Measurements from ENCODE around the gene PKP3. TPM values are rescaled to one million over a fixed set of nuclear protein-coding genes. Genes with fewer than 3 reads are reported as not detected.

The PKP3 gene
- total RNA-seq, 1 donor from 2014 or later: 65.7 TPM

DNA sequence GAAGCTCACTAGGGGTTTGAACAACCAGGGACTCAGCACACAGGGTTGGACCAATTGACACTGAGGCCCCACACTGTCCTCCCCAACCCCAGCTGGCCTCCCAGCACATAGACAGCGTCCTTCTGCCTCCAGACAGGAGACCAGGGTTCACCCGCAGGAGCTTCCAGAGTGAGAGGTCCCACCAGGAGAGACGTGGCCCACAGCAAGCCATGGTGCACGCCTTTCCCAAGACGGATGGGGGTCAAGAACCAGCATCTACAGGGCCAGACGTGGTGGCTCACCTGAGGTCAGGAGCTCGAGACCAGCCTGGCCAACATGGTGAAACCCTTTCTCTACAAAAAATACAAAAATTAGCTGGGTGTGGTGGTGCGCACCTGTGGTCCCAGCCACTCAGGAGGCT, 32.8 kb downstream of the PKP3 start:
- DNase-seq (ENCODE audit: low spot score in 2 of 2, unreplicated experiment in 2 of 2): no peak
- Mint-ChIP-seq H3K27me3 (ENCODE audit: low read depth) (peaks cover 7% of the 10 kb centered on the region), H3K4me1 (peaks cover 6% of the 10 kb centered on the region), H3K27ac (no peak overlapping the region), H3K4me3 (no peak overlapping the region), H3K9me3 (peaks cover 10% of the 10 kb centered on the region), H3K36me3 (peaks cover 11% of the 10 kb centered on the region)
- TF ChIP-seq, protein P1, sequence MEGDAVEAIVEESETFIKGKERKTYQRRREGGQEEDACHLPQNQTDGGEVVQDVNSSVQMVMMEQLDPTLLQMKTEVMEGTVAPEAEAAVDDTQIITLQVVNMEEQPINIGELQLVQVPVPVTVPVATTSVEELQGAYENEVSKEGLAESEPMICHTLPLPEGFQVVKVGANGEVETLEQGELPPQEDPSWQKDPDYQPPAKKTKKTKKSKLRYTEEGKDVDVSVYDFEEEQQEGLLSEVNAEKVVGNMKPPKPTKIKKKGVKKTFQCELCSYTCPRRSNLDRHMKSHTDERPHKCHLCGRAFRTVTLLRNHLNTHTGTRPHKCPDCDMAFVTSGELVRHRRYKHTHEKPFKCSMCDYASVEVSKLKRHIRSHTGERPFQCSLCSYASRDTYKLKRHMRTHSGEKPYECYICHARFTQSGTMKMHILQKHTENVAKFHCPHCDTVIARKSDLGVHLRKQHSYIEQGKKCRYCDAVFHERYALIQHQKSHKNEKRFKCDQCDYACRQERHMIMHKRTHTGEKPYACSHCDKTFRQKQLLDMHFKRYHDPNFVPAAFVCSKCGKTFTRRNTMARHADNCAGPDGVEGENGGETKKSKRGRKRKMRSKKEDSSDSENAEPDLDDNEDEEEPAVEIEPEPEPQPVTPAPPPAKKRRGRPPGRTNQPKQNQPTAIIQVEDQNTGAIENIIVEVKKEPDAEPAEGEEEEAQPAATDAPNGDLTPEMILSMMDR (IDR thresholded peaks at IDR 0.05; ENCODE audit: unreplicated experiment): no peak

DNA sequence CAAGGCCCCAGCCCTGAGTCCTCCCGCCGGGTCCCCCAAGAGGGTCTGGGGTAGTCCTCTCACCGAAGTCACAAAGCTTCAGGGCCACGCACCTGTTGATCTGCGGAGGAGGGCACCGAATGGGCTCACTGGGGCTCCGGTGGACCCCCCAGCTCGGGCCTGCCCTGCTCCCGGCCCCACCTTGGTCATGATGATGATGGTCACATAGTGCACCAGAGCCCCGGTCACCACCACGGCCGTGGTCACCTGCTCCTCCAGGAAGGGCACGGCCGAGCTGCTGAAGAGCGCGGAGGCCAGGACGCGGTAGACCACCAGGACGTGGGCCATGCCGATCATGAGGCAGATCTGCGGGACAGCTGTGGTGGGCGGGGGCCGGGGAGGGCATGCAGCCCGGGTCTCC, 34.3 kb downstream of the PKP3 start:
- Mint-ChIP-seq H3K4me1 (no peaks in the 10 kb centered on the region), H3K27ac (no peak overlapping the region), H3K27me3 (ENCODE audit: low read depth) (peaks cover 7% of the 10 kb centered on the region), H3K4me3 (no peak overlapping the region), H3K36me3 (peaks cover 11% of the 10 kb centered on the region), H3K9me3 (peaks cover 10% of the 10 kb centered on the region)
- no peak for DNase-seq (ENCODE audit: low spot score in 2 of 2, unreplicated experiment in 2 of 2)
- TF ChIP-seq, protein P1 (IDR thresholded peaks at IDR 0.05; ENCODE audit: unreplicated experiment): no peak

DNA sequence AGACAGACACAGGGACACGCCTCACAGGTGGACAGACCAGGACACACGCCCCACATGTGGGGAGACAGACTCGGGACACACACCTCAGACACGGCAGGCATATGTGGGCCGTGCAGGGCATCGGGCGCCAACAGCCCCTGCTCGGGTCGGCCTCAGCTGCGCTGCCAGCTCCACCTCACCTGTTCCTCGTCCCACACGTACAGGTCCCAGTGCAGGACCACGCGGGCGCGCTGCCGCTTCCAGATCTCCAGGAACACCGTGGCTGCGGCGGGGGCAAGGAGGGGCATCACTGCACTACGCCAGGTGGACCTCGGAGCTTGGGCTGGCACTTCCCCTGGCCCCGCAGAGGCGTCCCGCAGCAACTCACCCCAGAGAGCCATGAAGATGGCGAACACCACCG, 35.4 kb downstream of the PKP3 start:
- no peak overlapping the region for H3K4me3 Mint-ChIP-seq
- peaks cover 10% of the 10 kb centered on the region for H3K36me3 Mint-ChIP-seq
- H3K27me3 Mint-ChIP-seq (ENCODE audit: low read depth): peaks cover 7% of the 10 kb centered on the region
- H3K27ac Mint-ChIP-seq: no peak overlapping the region
- TF ChIP-seq, protein P1 (IDR thresholded peaks at IDR 0.05; ENCODE audit: unreplicated experiment): no peak
- DNase-seq (ENCODE audit: low spot score in 2 of 2, unreplicated experiment in 2 of 2): no peak
- H3K4me1 Mint-ChIP-seq: no peaks in the 10 kb centered on the region
- peaks cover 9% of the 10 kb centered on the region for H3K9me3 Mint-ChIP-seq

DNA sequence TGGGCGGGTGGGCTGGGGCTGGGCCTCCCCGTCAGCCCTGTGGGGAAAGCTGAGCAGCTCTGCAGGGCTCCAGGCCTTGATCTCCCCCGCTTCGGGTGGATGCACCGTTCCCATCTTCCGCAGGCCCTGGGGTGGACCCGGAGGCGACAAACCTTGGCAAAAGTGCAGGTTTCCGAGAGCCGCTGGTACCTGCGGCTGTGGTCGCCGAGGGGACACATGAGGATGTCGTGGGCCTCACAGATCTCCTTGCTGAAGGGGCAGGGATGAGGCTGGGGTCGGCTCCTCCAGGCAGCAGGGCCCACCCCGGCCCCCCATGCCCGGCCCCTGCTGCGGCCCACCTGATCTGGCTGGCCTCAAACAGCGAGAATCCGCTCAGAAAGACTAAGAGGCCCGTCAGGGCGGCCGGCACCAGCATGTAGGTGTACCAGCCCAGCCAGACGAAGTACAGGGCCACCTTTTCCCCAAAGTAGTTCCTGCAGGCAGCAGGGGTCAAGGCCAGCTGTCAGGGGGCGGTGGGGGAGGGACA, 36.0 kb downstream of the PKP3 start:
- Mint-ChIP-seq H3K9me3 (peaks cover 5% of the 10 kb centered on the region), H3K27ac (no peak overlapping the region), H3K4me3 (no peak overlapping the region), H3K27me3 (ENCODE audit: low read depth) (peaks cover 4% of the 10 kb centered on the region), H3K4me1 (no peaks in the 10 kb centered on the region), H3K36me3 (peaks cover 6% of the 10 kb centered on the region)
- DNase-seq (ENCODE audit: low spot score in 2 of 2, unreplicated experiment in 2 of 2): no peak
- TF ChIP-seq, protein P1 (IDR thresholded peaks at IDR 0.05; ENCODE audit: unreplicated experiment): no peak

DNA sequence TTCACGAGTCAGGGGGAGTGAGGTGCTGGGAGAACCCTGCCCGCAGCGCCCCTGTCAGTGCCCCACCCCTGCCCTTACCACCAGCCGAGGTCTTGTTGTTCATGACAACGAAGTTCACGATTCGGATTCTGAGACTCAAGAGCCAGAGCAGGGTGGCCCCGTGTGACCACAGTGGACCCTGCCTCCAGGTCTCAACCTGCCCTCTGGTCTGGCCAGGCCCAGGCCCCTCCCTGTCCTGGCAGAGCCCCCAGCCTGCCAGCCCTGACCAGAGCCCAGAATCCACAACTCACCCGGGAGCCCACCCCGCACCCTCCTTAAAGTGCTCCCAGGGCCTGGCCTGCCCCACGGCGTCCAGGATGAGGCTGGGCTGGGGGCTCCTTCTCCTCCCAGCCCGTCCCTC, 37.9 kb downstream of the PKP3 start:
- Mint-ChIP-seq H3K9me3 (no peaks in the 10 kb centered on the region), H3K27me3 (ENCODE audit: low read depth) (no peaks in the 10 kb centered on the region), H3K4me3 (no peak overlapping the region), H3K36me3 (peaks cover 2% of the 10 kb centered on the region), H3K27ac (no peak overlapping the region), H3K4me1 (no peaks in the 10 kb centered on the region)
- TF ChIP-seq, protein P1 (IDR thresholded peaks at IDR 0.05; ENCODE audit: unreplicated experiment): no peak
- no peak for DNase-seq (ENCODE audit: low spot score in 2 of 2, unreplicated experiment in 2 of 2)

All from mesothelial cell of epicardium (in vitro differentiated cells).